ENCODE results near the gene CNTNAP2.

GRCh38 chr7:148116195-148116594, 1999.6 kb downstream of the CNTNAP2 start:
- TF ChIP-seq ZFX (IDR thresholded peaks at IDR 0.05) (no peak), CTCF (conservative IDR thresholded peaks at IDR 0.05) (no peak)

Measured in C4-2B (cell line).